ENCODE data around the gene RCCD1. TPM values are rescaled to one million over a fixed set of nuclear protein-coding genes. Genes with fewer than 3 reads are reported as not detected.

RCCD1 gene
- total RNA-seq, 1 donor from 2014 or later: 20.3 TPM

GRCh38 chr15:90942354-90943120 lies 12.1 kb upstream of the RCCD1 start:
- Mint-ChIP-seq H3K27me3 (no peaks in the 10 kb centered on the region), H3K4me3 (no peak overlapping the region), H3K4me1 (ENCODE audit: unreplicated experiment) (no peaks in the 10 kb centered on the region), H3K36me3 (no peaks in the 10 kb centered on the region), H3K9me3 (no peaks in the 10 kb centered on the region), H3K27ac (no peak overlapping the region)
- no peak for DNase-seq (ENCODE audit: extremely low spot score, unreplicated experiment)
- TF ChIP-seq CTCF (conservative IDR thresholded peaks at IDR 0.05): no peak

- Mint-ChIP-seq H3K9me3 (no peaks in the 10 kb centered on the region), H3K36me3 (no peaks in the 10 kb centered on the region), H3K4me1 (ENCODE audit: unreplicated experiment) (no peaks in the 10 kb centered on the region), H3K27ac (no peak overlapping the region), H3K4me3 (no peak overlapping the region), H3K27me3 (no peaks in the 10 kb centered on the region)
- DNase-seq (ENCODE audit: extremely low spot score, unreplicated experiment): no peak
- no peak for TF ChIP-seq CTCF (conservative IDR thresholded peaks at IDR 0.05)
Observed at GRCh38 chr15:90945091-90945490, 9.6 kb upstream of the RCCD1 start.

- H3K9me3 Mint-ChIP-seq: no peaks in the 10 kb centered on the region
Observed at GRCh38 chr15:90946538-90946937, 8.1 kb upstream of the RCCD1 start.

GRCh38 chr15:90946941-90947576 lies 7.6 kb upstream of the RCCD1 start:
- H3K4me1 Mint-ChIP-seq (ENCODE audit: unreplicated experiment): no peaks in the 10 kb centered on the region
- no peaks in the 10 kb centered on the region for H3K27me3 Mint-ChIP-seq
- no peak for TF ChIP-seq CTCF (conservative IDR thresholded peaks at IDR 0.05)
- no peak overlapping the region for H3K4me3 Mint-ChIP-seq
- no peak for DNase-seq (ENCODE audit: extremely low spot score, unreplicated experiment)
- no peaks in the 10 kb centered on the region for H3K9me3 Mint-ChIP-seq
- H3K36me3 Mint-ChIP-seq: peaks cover 3% of the 10 kb centered on the region
- H3K27ac Mint-ChIP-seq: no peak overlapping the region

More at GRCh38 chr15:90946538-90946937, 8.1 kb upstream of the RCCD1 start:
- no peak for DNase-seq (ENCODE audit: extremely low spot score, unreplicated experiment)
- no peaks in the 10 kb centered on the region for H3K27me3 Mint-ChIP-seq
- no peaks in the 10 kb centered on the region for H3K36me3 Mint-ChIP-seq
- no peaks in the 10 kb centered on the region for H3K4me1 Mint-ChIP-seq (ENCODE audit: unreplicated experiment)
- no peak for TF ChIP-seq CTCF (conservative IDR thresholded peaks at IDR 0.05)
- no peak overlapping the region for H3K4me3 Mint-ChIP-seq
- no peak overlapping the region for H3K27ac Mint-ChIP-seq

GRCh38 chr15:90947577-90948357 lies 6.9 kb upstream of the RCCD1 start:
- Mint-ChIP-seq H3K27ac (no peak overlapping the region), H3K36me3 (peaks cover 4% of the 10 kb centered on the region), H3K4me3 (no peak overlapping the region), H3K27me3 (no peaks in the 10 kb centered on the region), H3K9me3 (no peaks in the 10 kb centered on the region), H3K4me1 (ENCODE audit: unreplicated experiment) (no peaks in the 10 kb centered on the region)
- no peak for TF ChIP-seq CTCF (conservative IDR thresholded peaks at IDR 0.05)
- DNase-seq (ENCODE audit: extremely low spot score, unreplicated experiment): no peak
